ENCODE results near the gene HOXC9. TPM values are rescaled to one million over a fixed set of nuclear protein-coding genes. Genes with fewer than 3 reads are reported as not detected.
A peak's percentile ranks its signal among the peaks of the same experiment; 100 is the strongest.

HOXC9 gene
- total and polyA plus RNA-seq, 4 donors: not detected

DNA sequence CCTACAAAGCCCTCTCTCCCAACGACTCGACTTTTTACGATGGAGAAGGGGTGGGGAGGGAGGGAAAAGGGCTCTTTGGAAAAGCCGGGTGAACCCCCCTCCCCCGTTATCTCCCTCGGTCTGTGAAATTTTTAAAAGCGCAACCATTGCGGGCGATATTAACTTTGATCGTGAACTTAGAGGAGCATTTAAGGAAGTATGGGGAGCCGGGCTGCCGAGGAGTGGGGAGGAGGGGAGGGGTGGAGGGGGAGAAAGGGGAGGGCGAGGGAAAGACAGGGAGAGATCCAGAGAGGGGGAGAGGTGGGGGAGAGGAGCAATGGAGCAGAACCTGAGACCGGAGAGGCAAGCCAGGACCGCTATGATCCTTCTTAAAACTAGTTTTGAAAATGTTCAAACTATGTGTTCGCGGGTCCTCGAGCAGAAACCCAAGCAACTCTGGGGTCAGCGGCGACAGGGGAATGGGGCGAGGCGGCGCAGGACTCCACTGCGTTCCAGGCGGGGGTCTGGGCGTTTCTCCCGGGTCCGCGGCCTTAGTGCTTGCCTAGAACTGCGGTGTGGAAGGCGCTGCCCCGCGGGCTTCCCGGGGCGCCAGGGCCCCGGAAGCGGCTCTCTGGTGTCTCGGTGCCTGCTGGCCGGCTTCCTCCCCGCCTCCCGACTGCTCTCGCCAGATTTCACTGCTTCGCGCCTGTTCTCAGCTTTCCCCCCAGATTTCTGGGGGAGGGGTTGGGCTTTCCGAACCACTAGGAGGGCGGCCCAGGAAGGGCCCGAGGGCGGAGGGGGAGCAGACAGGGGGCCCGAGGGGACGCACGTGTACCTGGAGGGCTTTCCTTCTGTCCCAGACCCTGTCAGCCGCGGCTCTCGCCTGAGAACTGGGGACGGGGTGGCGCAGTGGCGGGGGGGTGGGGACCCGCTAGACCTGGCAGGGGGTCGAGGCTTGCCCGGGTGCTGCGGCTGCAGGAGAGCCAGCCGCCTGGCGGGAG is 25.6 kb upstream of the HOXC9 start, which contains the start of gene HOTAIR (continued):
- TF ChIP-seq RAD21 (IDR thresholded peaks at IDR 0.05) (no peak), NR2F2 (IDR thresholded peaks at IDR 0.05) (no peak)

DNA sequence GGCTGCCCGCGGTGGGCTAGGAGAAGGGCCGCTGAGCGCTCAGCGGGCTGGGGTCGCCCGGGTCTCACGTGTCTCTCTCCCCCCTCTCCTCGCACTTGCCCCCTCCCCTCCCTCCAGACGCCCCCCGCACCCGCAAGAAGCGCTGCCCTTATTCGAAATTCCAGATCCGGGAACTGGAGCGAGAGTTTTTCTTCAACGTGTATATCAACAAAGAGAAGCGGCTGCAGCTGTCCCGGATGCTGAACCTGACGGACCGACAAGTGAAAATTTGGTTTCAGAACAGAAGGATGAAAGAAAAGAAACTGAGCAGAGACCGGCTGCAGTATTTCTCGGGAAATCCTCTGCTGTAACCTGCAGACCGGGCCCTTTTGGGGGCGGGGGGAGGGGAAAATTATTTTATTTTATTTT is 24.9 kb upstream of the HOXC9 start:
- peaks cover 0 to 10% (median 4%) of the 10 kb centered on the region in 4 donors for H3K4me1 ChIP-seq (ENCODE audit: control insufficient read depth in 4 of 4, insufficient read depth in 4 of 4, low read length in 3 of 4)
- no peaks in the 10 kb centered on the region for H3K9me3 ChIP-seq (ENCODE audit: control insufficient read depth in 4 of 4, low read length in 3 of 4)
- H3K27ac ChIP-seq (ENCODE audit: low read depth in 1 of 2, low read length in 2 of 2): no peak overlapping the region
- no peak for TF ChIP-seq RXRA (IDR thresholded peaks at IDR 0.05)
- TF ChIP-seq HNF4G (IDR thresholded peaks at IDR 0.05): no peak
- TF ChIP-seq EGR1 (IDR thresholded peaks at IDR 0.05; ENCODE audit: low read depth in 2 of 2): no peak
- no peak for TF ChIP-seq GABPA (IDR thresholded peaks at IDR 0.05 in 1 of 2, conservative IDR thresholded peaks at IDR 0.05 in 1 of 2)
- no peak for TF ChIP-seq CTCF (IDR thresholded peaks at IDR 0.05; ENCODE audit: low read depth, low read length, missing input control)
- no peak for TF ChIP-seq MAX (IDR thresholded peaks at IDR 0.05)
- TF ChIP-seq JUND (IDR thresholded peaks at IDR 0.05): no peak
- TF ChIP-seq, protein P1, sequence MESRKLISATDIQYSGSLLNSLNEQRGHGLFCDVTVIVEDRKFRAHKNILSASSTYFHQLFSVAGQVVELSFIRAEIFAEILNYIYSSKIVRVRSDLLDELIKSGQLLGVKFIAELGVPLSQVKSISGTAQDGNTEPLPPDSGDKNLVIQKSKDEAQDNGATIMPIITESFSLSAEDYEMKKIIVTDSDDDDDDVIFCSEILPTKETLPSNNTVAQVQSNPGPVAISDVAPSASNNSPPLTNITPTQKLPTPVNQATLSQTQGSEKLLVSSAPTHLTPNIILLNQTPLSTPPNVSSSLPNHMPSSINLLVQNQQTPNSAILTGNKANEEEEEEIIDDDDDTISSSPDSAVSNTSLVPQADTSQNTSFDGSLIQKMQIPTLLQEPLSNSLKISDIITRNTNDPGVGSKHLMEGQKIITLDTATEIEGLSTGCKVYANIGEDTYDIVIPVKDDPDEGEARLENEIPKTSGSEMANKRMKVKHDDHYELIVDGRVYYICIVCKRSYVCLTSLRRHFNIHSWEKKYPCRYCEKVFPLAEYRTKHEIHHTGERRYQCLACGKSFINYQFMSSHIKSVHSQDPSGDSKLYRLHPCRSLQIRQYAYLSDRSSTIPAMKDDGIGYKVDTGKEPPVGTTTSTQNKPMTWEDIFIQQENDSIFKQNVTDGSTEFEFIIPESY (IDR thresholded peaks at IDR 0.05): no peak
- no peak for TF ChIP-seq FOXA2 (IDR thresholded peaks at IDR 0.05)
- TF ChIP-seq RAD21 (IDR thresholded peaks at IDR 0.05): no peak
- TF ChIP-seq TAF1 (conservative IDR thresholded peaks at IDR 0.05): no peak
- no peak for TF ChIP-seq HNF4A (conservative IDR thresholded peaks at IDR 0.05)
- TF ChIP-seq SP1 (IDR thresholded peaks at IDR 0.05): no peak
- no peak for TF ChIP-seq YY1 (IDR thresholded peaks at IDR 0.05)
- no peak for TF ChIP-seq NR2F2 (IDR thresholded peaks at IDR 0.05)
- TF ChIP-seq, protein P2, sequence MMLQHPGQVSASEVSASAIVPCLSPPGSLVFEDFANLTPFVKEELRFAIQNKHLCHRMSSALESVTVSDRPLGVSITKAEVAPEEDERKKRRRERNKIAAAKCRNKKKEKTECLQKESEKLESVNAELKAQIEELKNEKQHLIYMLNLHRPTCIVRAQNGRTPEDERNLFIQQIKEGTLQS (IDR thresholded peaks at IDR 0.05): no peak
- TF ChIP-seq, protein P3, sequence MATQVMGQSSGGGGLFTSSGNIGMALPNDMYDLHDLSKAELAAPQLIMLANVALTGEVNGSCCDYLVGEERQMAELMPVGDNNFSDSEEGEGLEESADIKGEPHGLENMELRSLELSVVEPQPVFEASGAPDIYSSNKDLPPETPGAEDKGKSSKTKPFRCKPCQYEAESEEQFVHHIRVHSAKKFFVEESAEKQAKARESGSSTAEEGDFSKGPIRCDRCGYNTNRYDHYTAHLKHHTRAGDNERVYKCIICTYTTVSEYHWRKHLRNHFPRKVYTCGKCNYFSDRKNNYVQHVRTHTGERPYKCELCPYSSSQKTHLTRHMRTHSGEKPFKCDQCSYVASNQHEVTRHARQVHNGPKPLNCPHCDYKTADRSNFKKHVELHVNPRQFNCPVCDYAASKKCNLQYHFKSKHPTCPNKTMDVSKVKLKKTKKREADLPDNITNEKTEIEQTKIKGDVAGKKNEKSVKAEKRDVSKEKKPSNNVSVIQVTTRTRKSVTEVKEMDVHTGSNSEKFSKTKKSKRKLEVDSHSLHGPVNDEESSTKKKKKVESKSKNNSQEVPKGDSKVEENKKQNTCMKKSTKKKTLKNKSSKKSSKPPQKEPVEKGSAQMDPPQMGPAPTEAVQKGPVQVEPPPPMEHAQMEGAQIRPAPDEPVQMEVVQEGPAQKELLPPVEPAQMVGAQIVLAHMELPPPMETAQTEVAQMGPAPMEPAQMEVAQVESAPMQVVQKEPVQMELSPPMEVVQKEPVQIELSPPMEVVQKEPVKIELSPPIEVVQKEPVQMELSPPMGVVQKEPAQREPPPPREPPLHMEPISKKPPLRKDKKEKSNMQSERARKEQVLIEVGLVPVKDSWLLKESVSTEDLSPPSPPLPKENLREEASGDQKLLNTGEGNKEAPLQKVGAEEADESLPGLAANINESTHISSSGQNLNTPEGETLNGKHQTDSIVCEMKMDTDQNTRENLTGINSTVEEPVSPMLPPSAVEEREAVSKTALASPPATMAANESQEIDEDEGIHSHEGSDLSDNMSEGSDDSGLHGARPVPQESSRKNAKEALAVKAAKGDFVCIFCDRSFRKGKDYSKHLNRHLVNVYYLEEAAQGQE (IDR thresholded peaks at IDR 0.05): no peak
- WGBS: 5% methylated on average over 25 of the region's 25 CpGs
- DNase-seq (ENCODE audit: low spot score): no peak
- no peaks in the 10 kb centered on the region for H3K36me3 ChIP-seq (ENCODE audit: control insufficient read depth in 4 of 4, insufficient read depth in 3 of 4, low read depth in 1 of 4, low read length in 3 of 4)
- H3K27me3 ChIP-seq (ENCODE audit: control insufficient read depth in 4 of 4, insufficient read depth in 4 of 4, low read length in 3 of 4): peaks cover 5 to 44% (median 31%) of the 10 kb centered on the region in 4 donors
- peak overlapping the region in 1 of 3 donors; percentile 16 for H3K4me3 ChIP-seq (ENCODE audit: low read depth in 1 of 3, low read length in 3 of 3)
- H3K9ac ChIP-seq (ENCODE audit: low read depth in 1 of 2, low read length in 2 of 2): no peak overlapping the region

Measured in liver (tissue), 9 donors.